GM21423 (cell line): ENCODE data around the gene OST4.

ENCODE experiments used
- ATAC-seq: cut with Tn5 transposase; IDR thresholded peaks from one replicate; pipeline ENCODE4 v1.9.1; 2021; ENCODE audit warnings: mild to moderate bottlenecking, moderate library complexity; ENCODE audit not compliant: unreplicated experiment

Gene OST4

GRCh38 chr2:27093430-27094352, 22.2 kb upstream of the OST4 start:
- ATAC-seq, result no peak

GRCh38 chr2:27092696-27093429, 21.4 kb upstream of the OST4 start:
- no peak for ATAC-seq

GRCh38 chr2:27091746-27092695, 20.6 kb upstream of the OST4 start:
- no peak for ATAC-seq

GRCh38 chr2:27089111-27089954, 17.9 kb upstream of the OST4 start:
- ATAC-seq, result no peak

GRCh38 chr2:27088634-27089033, 17.2 kb upstream of the OST4 start:
- no peak for ATAC-seq

GRCh38 chr2:27087823-27088410, 16.5 kb upstream of the OST4 start:
- no peak for ATAC-seq

- no peak for ATAC-seq
Observed at GRCh38 chr2:27086724-27087593, 15.5 kb upstream of the OST4 start, which contains the start of gene KHK. KHK (plus strand) TSS chr2:27086772; CDS start chr2:27087260, 488 bp downstream.

- peak; percentile 79 for ATAC-seq
Observed at GRCh38 chr2:27086090-27086723, 14.8 kb upstream of the OST4 start.

GRCh38 chr2:27085673-27086089, 14.2 kb upstream of the OST4 start:
- no peak for ATAC-seq

- no peak for ATAC-seq
Observed at GRCh38 chr2:27085062-27085672, 13.7 kb upstream of the OST4 start.

GRCh38 chr2:27084297-27085061, 13.0 kb upstream of the OST4 start:
- no peak for ATAC-seq

- ATAC-seq, result no peak
Observed at GRCh38 chr2:27083410-27084296, 12.2 kb upstream of the OST4 start.

- ATAC-seq, result no peak
Observed at GRCh38 chr2:27082773-27083409, 11.4 kb upstream of the OST4 start.

GRCh38 chr2:27081984-27082772, 10.7 kb upstream of the OST4 start:
- no peak for ATAC-seq

- no peak for ATAC-seq
Observed at GRCh38 chr2:27080603-27080936, 9.1 kb upstream of the OST4 start.
